Aorta (tissue), 5 donors: ENCODE measurements around the gene ADAMTS5. TPM values are rescaled to one million over a fixed set of nuclear protein-coding genes. Genes with fewer than 3 reads are reported as not detected.

Source experiments
- ATAC-seq: fragments of 200-7000 bp; cut with Tn5 transposase; one replicate; pipeline ENCODE4 v1.9.1; 2022; ENCODE audit warnings: moderate library complexity; ENCODE audit not compliant: low FRiP score
- DNase-seq, 2 donors: peaks; one replicate each; pipeline ENCODE4 v3.0.0-alpha.2; 2020
- H3K27ac ChIP-seq, 2 donors: one replicate each; pipeline ENCODE4 v1.5.1; 2013; ENCODE audit warnings: low read length in 2 of 2, mild to moderate bottlenecking in 2 of 2, moderate library complexity in 2 of 2, control low read depth in 1 of 2, inconsistent platforms in 1 of 2, low read depth in 1 of 2
- H3K27me3 ChIP-seq, 2 donors: one replicate each; pipeline ENCODE4 v1.6.1; 2013; ENCODE audit warnings: control low read depth in 1 of 2, low read length in 1 of 2, mild to moderate bottlenecking in 1 of 2, moderate library complexity in 1 of 2; ENCODE audit not compliant: insufficient read depth in 2 of 2, control insufficient read depth in 1 of 2
- H3K36me3 ChIP-seq, 2 donors: one replicate each; pipeline ENCODE4 v1.6.1; 2013; ENCODE audit warnings: control low read depth in 1 of 2, low read length in 1 of 2, mild to moderate bottlenecking in 1 of 2; ENCODE audit not compliant: insufficient read depth in 2 of 2, control insufficient read depth in 1 of 2
- H3K4me1 ChIP-seq, 2 donors: one replicate each; pipeline ENCODE4 v1.6.1; 2013; ENCODE audit warnings: low read length in 2 of 2, control low read depth in 1 of 2, mild to moderate bottlenecking in 1 of 2, moderate library complexity in 1 of 2; ENCODE audit not compliant: insufficient read depth in 2 of 2, control insufficient read depth in 1 of 2
- H3K4me3 ChIP-seq, 2 donors: one replicate each; pipeline ENCODE4 v1.5.1; 2013; ENCODE audit warnings: low read length in 2 of 2, control low read depth in 1 of 2, mild to moderate bottlenecking in 1 of 2
- H3K9me3 ChIP-seq: one replicate; pipeline ENCODE4 v1.6.1; 2013; ENCODE audit warnings: mild to moderate bottlenecking, low read length; ENCODE audit not compliant: control insufficient read depth
- WGBS, 2 donors: extraction: QIAGEN DNeasy Blood & Tissue Kit; methylation state at CpG; one replicate each; pipeline ENCODE4 v1.1.7; 2013; 5-methylcytosine and 5-hydroxymethylcytosine counted together
- intact Hi-C, 2 donors: fragments of 100-400 bp; cut with DNase I; formaldehyde crosslinking; loops; one replicate each; pipeline versions ENCODE4 v1.14.2 to v1.15.0; 2022
- long read RNA-seq, 2 donors: library from polyadenylated mRNA; unstranded; transcript quantifications; one replicate each; pipeline ENCODE4 v2.0.0, GENCODE V29; 2020 to 2021
- polyA plus RNA-seq, 2 donors: library from polyadenylated mRNA; stranded (reverse); fragments of 200-250 nt; gene quantifications; one replicate each; pipeline ENCODE4 v1.2.3, GENCODE V29; 2013
- total RNA-seq, 2 donors: library from RNA; stranded (reverse); fragmentation: NEBNext Ultra II Directional; extraction: Animal tissue kit (Norgen Biotek cat#: 25700); gene quantifications; one replicate each; pipeline ENCODE4 v1.2.1, GENCODE V29; 2021
- donor health status: healthy with polysubstance abuse.
- donor health status: Bipolar disorder and iron deficiency.
- donor health status: DM: no; HTN: no; CAD: no.
- donor health status: DM: no; HTN: no; CAD: no.
- donor health status: DM: yes; HTN: yes; CAD: no.

The ADAMTS5 gene
- total RNA-seq (10 to 100 TPM; 14.5 to 20.4 TPM), polyA plus RNA-seq (1 to 10 TPM in 1 of 2 donors, under 1 TPM in 1; 0.38 to 1.7 TPM)
- long read RNA-seq, donor 1, partial matches to known transcripts: 6 of 13 reads
- long read RNA-seq, donor 1, other reads (novel, unspliced or antisense): 7 of 13 reads
- long read RNA-seq, donor 2, full-length matches to known transcripts: 4 of 9 reads
- long read RNA-seq, donor 2, partial matches to known transcripts: 2 of 9 reads
- long read RNA-seq, donor 2, other reads (novel, unspliced or antisense): 3 of 9 reads

GRCh38 chr21:26967062-26967913 lies at the start of gene ADAMTS5:
ADAMTS5 (minus strand) TSS chr21:26967088; CDS start chr21:26966391, 697 bp downstream.
- intact Hi-C loops: no loop called here
- peak; percentile 58 for ATAC-seq
- H3K4me1 ChIP-seq: peaks cover 0 to 2% of the 10 kb centered on the region in 2 donors
- H3K4me3 ChIP-seq: peak within 1 kb of the TSS; percentile 45 to 58
- WGBS, 2 donors: 1 to 2% methylated on average over 54 to 55 of the region's 55 CpGs
- DNase-seq: peak; percentile 66 to 87
- no peaks in the 10 kb centered on the region for H3K9me3 ChIP-seq
- H3K27me3 ChIP-seq: no peaks in the 10 kb centered on the region
- no peaks in the 10 kb centered on the region for H3K36me3 ChIP-seq
- no peak within 1 kb of the TSS for H3K27ac ChIP-seq

- ATAC-seq (no peak), DNase-seq (no peak)
- Histone ChIP-seq H3K4me1 (no peaks in the 10 kb centered on the region), H3K27ac (no peak overlapping the region), H3K27me3 (no peaks in the 10 kb centered on the region), H3K9me3 (no peaks in the 10 kb centered on the region), H3K36me3 (no peaks in the 10 kb centered on the region), H3K4me3 (no peak overlapping the region)
- intact Hi-C loops: no loop called here
- WGBS, 2 donors: 42 to 45% methylated on average over 1 of the region's 1 CpG
Observed at GRCh38 chr21:27001526-27001925, 34.6 kb upstream of the ADAMTS5 start.

- intact Hi-C loops: no loop called here
- no peaks in the 10 kb centered on the region for H3K9me3 ChIP-seq
- DNase-seq (no peak), ATAC-seq (no peak)
- no peaks in the 10 kb centered on the region for H3K4me1 ChIP-seq
- H3K36me3 ChIP-seq: no peaks in the 10 kb centered on the region
- no peaks in the 10 kb centered on the region for H3K27me3 ChIP-seq
- no peak overlapping the region for H3K27ac ChIP-seq
- 89 to 92% methylated on average over 5 of the region's 5 CpGs for WGBS, 2 donors
- no peak overlapping the region for H3K4me3 ChIP-seq
Observed at GRCh38 chr21:26983576-26983975, 16.7 kb upstream of the ADAMTS5 start.

- H3K27me3 ChIP-seq: no peaks in the 10 kb centered on the region
- H3K9me3 ChIP-seq: no peaks in the 10 kb centered on the region
- DNase-seq (no peak), ATAC-seq (no peak)
- H3K36me3 ChIP-seq: no peaks in the 10 kb centered on the region
- intact Hi-C loops: no loop called here
- 70 to 82% methylated on average over 2 of the region's 2 CpGs for WGBS, 2 donors
- no peak overlapping the region for H3K4me3 ChIP-seq
- no peak overlapping the region for H3K27ac ChIP-seq
- no peaks in the 10 kb centered on the region for H3K4me1 ChIP-seq
Observed at GRCh38 chr21:26982767-26983166, 15.9 kb upstream of the ADAMTS5 start.

- H3K36me3 ChIP-seq: no peaks in the 10 kb centered on the region
- ATAC-seq (no peak), DNase-seq (no peak)
- no peaks in the 10 kb centered on the region for H3K9me3 ChIP-seq
- no peak overlapping the region for H3K4me3 ChIP-seq
- WGBS, 2 donors: 62 to 63% methylated on average over 3 of the region's 3 CpGs
- H3K27ac ChIP-seq: no peak overlapping the region
- H3K4me1 ChIP-seq: no peaks in the 10 kb centered on the region
- no peaks in the 10 kb centered on the region for H3K27me3 ChIP-seq
- intact Hi-C loops: no loop called here
Observed at GRCh38 chr21:26977746-26978145, 10.9 kb upstream of the ADAMTS5 start.

GRCh38 chr21:26973226-26973625 lies 6.3 kb upstream of the ADAMTS5 start:
- ATAC-seq (no peak), DNase-seq (no peak)
- intact Hi-C loops: no loop called here
- Histone ChIP-seq H3K36me3 (no peaks in the 10 kb centered on the region), H3K4me1 (no peaks in the 10 kb centered on the region), H3K27me3 (no peaks in the 10 kb centered on the region), H3K9me3 (no peaks in the 10 kb centered on the region), H3K4me3 (no peak overlapping the region), H3K27ac (no peak overlapping the region)
- 17 to 35% methylated on average over 2 of the region's 2 CpGs for WGBS, 2 donors

GRCh38 chr21:26972192-26972591 lies 5.3 kb upstream of the ADAMTS5 start:
- DNase-seq: no peak
- H3K9me3 ChIP-seq: no peaks in the 10 kb centered on the region
- H3K36me3 ChIP-seq: no peaks in the 10 kb centered on the region
- H3K4me1 ChIP-seq: no peaks in the 10 kb centered on the region
- no peak overlapping the region for H3K27ac ChIP-seq
- intact Hi-C loops: no loop called here
- WGBS, 2 donors: 48 to 89% methylated on average over 2 of the region's 2 CpGs
- no peak overlapping the region for H3K4me3 ChIP-seq
- H3K27me3 ChIP-seq: no peaks in the 10 kb centered on the region
- ATAC-seq: no peak

- no peaks in the 10 kb centered on the region for H3K4me1 ChIP-seq
- no peak overlapping the region for H3K4me3 ChIP-seq
- no peaks in the 10 kb centered on the region for H3K9me3 ChIP-seq
- intact Hi-C loops: no loop called here
- no peaks in the 10 kb centered on the region for H3K27me3 ChIP-seq
- no peaks in the 10 kb centered on the region for H3K36me3 ChIP-seq
- DNase-seq (no peak), ATAC-seq (no peak)
- H3K27ac ChIP-seq: no peak overlapping the region
- 90 to 95% methylated on average over 6 of the region's 6 CpGs for WGBS, 2 donors
Observed at GRCh38 chr21:26969971-26970725, 3.3 kb upstream of the ADAMTS5 start.
